ENCODE measurements around the gene CDIPT. TPM values are rescaled to one million over a fixed set of nuclear protein-coding genes. Genes with fewer than 3 reads are reported as not detected.

CDIPT gene
- total RNA-seq, 1 experiment from 2014 or later = 42.7 TPM

GRCh38 chr16:29903590-29903989, 40.6 kb upstream of the CDIPT start:
- peaks cover 8% of the 10 kb centered on the region for H3K27me3 Mint-ChIP-seq (ENCODE audit: insufficient read depth, unreplicated experiment)
- no peak overlapping the region for H3K27ac Mint-ChIP-seq (ENCODE audit: low read depth, unreplicated experiment)
- CTCF ChIA-PET = interaction anchor here (0.6 to 0.7 kb wide), 3 partner anchors 34 to 505 kb away, joined by 3 read pairs; partner anchors contain the start of gene TMEM219
- DNase-seq (ENCODE audit: unreplicated experiment) = no peak
- H3K4me1 Mint-ChIP-seq (ENCODE audit: insufficient read depth, unreplicated experiment) = peaks cover 10% of the 10 kb centered on the region
- no peaks in the 10 kb centered on the region for H3K9me3 Mint-ChIP-seq (ENCODE audit: unreplicated experiment)
- POLR2A ChIA-PET = interaction anchor here (0.8 kb wide), 1 partner anchor 92 kb away, joined by 3 read pairs; the partner anchor contains the start of gene HIRIP3
- H3K36me3 Mint-ChIP-seq (ENCODE audit: insufficient read depth, unreplicated experiment) = peaks cover 12% of the 10 kb centered on the region
- H3K4me3 Mint-ChIP-seq (ENCODE audit: unreplicated experiment) = no peak overlapping the region
- BruUV-seq (replicated peaks) = no TSS peak
- TF ChIP-seq, protein P1, sequence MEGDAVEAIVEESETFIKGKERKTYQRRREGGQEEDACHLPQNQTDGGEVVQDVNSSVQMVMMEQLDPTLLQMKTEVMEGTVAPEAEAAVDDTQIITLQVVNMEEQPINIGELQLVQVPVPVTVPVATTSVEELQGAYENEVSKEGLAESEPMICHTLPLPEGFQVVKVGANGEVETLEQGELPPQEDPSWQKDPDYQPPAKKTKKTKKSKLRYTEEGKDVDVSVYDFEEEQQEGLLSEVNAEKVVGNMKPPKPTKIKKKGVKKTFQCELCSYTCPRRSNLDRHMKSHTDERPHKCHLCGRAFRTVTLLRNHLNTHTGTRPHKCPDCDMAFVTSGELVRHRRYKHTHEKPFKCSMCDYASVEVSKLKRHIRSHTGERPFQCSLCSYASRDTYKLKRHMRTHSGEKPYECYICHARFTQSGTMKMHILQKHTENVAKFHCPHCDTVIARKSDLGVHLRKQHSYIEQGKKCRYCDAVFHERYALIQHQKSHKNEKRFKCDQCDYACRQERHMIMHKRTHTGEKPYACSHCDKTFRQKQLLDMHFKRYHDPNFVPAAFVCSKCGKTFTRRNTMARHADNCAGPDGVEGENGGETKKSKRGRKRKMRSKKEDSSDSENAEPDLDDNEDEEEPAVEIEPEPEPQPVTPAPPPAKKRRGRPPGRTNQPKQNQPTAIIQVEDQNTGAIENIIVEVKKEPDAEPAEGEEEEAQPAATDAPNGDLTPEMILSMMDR (IDR thresholded peaks at IDR 0.05; ENCODE audit: unreplicated experiment) = no peak
- intact Hi-C loops (cut with micrococcal nuclease) = no loop called here

DNA sequence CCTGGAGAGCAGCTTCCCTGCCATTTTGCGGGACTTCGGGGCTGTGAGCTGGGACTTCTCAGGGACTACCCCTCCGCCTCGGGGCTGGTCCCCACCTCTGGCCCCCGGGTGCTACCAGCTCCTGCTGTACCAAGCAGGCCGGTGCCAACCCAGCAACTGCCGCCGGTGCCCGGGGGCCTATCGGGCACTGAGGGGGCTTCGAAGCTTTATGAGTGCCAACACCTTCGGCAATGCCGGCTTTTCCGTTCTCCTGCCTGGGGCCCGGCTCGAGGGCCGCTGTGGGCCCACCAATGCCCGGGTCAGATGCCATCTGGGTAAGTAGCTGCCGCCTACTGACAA, 38.5 kb upstream of the CDIPT start:
- DNase-seq (ENCODE audit: unreplicated experiment) = no peak
- Mint-ChIP-seq H3K27ac (ENCODE audit: low read depth, unreplicated experiment) (no peak overlapping the region), H3K36me3 (ENCODE audit: insufficient read depth, unreplicated experiment) (peaks cover 6% of the 10 kb centered on the region), H3K4me3 (ENCODE audit: unreplicated experiment) (peak overlapping the region; percentile 31), H3K9me3 (ENCODE audit: unreplicated experiment) (no peaks in the 10 kb centered on the region), H3K4me1 (ENCODE audit: insufficient read depth, unreplicated experiment) (peaks cover 10% of the 10 kb centered on the region), H3K27me3 (ENCODE audit: insufficient read depth, unreplicated experiment) (peaks cover 27% of the 10 kb centered on the region)
- intact Hi-C loops (cut with micrococcal nuclease) = no loop called here
- BruUV-seq (replicated peaks) = no TSS peak
- TF ChIP-seq, protein P1 (IDR thresholded peaks at IDR 0.05; ENCODE audit: unreplicated experiment) = no peak
- CTCF ChIA-PET = interaction anchor here (0.9 to 1.0 kb wide), 2 partner anchors 14 to 15 kb away, joined by 3 to 5 read pairs; no protein-coding TSS in a partner anchor
- POLR2A ChIA-PET = interaction anchor here (0.9 to 2.5 kb wide), 4 partner anchors 8 to 61 kb away, joined by 3 to 11 read pairs (median 7); partner anchors contain the start of genes CDIPT and TMEM219

GRCh38 chr16:29900888-29901606, 38.0 kb upstream of the CDIPT start:
- peaks cover 6% of the 10 kb centered on the region for H3K36me3 Mint-ChIP-seq (ENCODE audit: insufficient read depth, unreplicated experiment)
- TF ChIP-seq, protein P1 (IDR thresholded peaks at IDR 0.05; ENCODE audit: unreplicated experiment) = no peak

More at GRCh38 chr16:29900888-29901606, 38.0 kb upstream of the CDIPT start:
- peaks cover 27% of the 10 kb centered on the region for H3K27me3 Mint-ChIP-seq (ENCODE audit: insufficient read depth, unreplicated experiment)
- CTCF ChIA-PET = interaction anchor here (0.8 to 1.4 kb wide), 3 partner anchors 15 to 131 kb away, joined by 3 to 4 read pairs (median 3); partner anchors contain the start of gene TMEM219
- no peaks in the 10 kb centered on the region for H3K9me3 Mint-ChIP-seq (ENCODE audit: unreplicated experiment)
- peaks cover 10% of the 10 kb centered on the region for H3K4me1 Mint-ChIP-seq (ENCODE audit: insufficient read depth, unreplicated experiment)
- no TSS peak for BruUV-seq (replicated peaks)
- H3K27ac Mint-ChIP-seq (ENCODE audit: low read depth, unreplicated experiment) = peak overlapping the region; percentile 81
- H3K4me3 Mint-ChIP-seq (ENCODE audit: unreplicated experiment) = peak overlapping the region; percentile 91
- POLR2A ChIA-PET = interaction anchor here (0.7 to 2.6 kb wide), 12 partner anchors 9 to 94 kb away, joined by 3 to 20 read pairs (median 7); partner anchors contain the start of genes CDIPT, HIRIP3, KCTD13 and PAGR1
- intact Hi-C loops (cut with micrococcal nuclease) = no loop called here
- no peak for DNase-seq (ENCODE audit: unreplicated experiment)
